HG03196 (cell line): Measurements from ENCODE around the gene G6PC2.

Experiments
- ATAC-seq: cut with Tn5 transposase; IDR thresholded peaks from one replicate; pipeline ENCODE4 v1.9.1; 2021; ENCODE audit not compliant: unreplicated experiment

G6PC2 gene

DNA sequence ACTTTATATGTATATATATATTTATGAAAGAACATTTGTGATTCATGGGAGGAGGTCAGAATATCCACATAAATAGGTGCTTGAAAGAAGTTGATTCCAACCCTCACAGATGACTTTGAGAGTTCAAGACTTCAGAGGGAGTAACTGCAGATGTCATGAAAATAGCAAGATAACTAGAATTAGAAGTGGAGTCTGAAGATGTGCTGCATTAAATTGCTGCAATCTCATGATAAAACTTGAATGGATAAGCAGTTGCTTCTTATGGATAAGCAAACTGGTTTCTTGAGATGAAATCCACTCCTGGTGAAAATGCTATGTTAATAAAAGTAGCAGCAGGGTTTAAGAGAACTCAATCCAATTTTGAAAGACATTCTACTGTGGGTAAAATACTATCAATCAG, 40.2 kb downstream of the G6PC2 start:
- no peak for ATAC-seq

DNA sequence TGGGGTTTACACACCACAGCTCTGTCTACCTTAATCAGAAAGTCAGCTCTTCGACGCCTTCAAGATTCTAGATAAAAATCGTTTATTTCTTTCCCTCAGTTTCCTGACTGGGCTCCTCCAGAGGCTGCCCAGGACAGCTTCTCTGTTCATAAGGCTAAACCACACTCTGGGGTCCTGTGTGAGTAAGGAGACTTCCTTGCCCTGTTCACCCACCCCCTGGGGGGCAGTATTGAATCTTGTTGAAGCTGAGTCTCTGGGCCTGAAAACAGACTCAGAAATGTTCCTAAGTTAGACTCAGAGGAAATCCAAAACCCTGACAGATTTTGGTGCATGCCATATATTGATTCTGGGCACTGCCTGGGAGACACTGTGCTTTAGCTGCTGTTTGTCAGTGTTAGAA, 43.0 kb downstream of the G6PC2 start:
- no peak for ATAC-seq

DNA sequence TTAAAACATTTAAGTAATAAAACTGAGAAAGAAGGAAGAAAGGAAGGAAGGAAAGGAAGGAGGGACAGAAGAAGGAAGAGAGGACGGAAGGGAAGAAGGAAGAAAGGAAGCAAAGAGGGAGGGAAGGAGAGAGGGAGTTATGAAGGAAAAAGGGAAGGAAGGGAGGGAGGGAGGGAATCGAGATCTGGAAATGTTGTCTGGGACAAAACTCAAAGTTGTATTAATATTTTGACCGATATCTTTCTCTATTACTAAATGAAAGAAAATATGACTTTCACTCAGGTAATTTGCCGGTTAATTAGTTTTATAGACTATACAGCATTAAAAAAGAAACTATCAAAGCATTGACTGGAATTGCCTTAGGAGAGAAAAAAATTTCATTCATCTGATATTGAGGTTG, 44.4 kb downstream of the G6PC2 start:
- ATAC-seq, result no peak

DNA sequence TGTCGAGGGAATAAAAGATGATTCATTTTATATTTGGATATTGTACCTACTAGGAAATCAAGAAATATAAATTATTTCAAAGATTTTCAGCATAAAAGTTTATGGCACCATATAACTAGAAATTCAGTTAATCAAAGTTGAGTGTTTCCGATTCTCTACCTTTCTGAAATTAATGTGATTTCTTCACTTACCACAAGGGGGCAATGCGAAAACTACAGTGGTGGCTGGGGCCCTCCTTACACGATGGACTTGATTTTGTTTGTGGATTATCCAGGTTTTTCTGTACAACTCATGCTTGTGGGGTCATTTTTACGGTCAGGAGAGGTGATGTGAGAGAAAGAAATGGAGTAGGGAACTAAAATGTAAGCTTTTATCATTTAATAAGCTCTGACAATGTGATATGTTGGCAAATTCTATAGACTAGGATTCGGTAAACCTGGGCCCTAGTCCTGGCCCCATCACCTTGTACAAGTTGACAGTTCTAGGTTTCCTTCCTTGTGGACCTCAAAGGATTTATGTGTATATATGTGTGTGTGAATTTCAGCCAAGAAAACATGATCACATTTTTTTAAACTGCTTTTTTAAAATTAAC, 47.6 kb downstream of the G6PC2 start:
- ATAC-seq, result no peak

DNA sequence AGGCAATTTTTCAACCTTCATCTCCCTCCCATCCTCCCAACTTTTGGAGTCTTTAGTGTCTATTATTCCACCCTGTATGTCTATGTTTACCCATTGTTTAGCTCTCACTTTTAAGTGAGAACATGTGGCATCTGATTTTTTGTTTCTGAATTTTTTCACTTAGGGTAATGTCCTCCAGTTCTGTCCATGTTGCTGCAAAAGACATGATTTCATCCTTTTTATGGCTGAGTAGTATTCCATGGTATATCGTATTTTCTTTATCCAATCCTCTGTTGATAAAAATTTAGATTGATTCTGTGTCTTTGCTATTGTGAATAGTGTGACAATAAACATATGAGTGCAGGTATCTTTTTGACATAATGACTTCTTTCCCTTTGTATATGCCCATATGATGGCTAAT, 48.2 kb downstream of the G6PC2 start:
- ATAC-seq, result no peak

DNA sequence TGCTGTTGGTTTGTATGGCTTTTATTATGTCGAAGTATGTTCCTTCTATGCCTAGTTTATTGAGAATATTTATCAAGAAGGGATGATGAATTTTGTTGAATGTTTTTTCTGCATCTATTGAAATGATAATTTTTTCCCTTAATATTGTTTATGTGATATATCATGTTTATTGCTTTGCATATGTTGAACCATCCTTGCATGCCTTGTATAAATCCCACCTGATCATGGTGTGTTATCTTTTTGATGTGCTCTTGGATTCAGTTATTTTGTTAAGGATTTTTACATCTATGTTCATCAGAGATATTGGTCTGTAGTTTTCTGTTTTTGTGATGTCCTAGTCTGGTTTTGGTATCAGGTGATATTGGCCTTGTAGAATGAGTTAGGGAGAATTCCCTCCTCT, 50.8 kb downstream of the G6PC2 start:
- ATAC-seq, result no peak

DNA sequence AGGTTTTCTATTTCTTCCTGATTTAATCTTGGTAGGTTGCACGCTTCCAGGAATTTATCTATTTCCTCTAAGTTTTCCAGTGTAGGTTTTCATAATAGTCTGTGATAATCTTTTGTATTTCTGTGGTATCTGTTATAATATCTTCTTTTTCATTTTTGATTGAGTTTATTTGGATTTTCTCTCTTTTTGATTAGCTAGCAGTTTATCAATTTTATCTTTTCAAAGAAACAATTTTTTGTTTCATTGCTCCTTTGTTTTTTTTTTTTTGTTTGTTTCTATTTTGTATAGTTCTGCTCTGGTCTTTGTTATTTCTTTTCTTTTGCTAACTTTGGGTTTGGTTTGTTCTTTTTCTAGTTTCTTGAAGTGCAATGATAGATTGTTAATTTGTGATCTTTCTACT, 51.3 kb downstream of the G6PC2 start:
- ATAC-seq, result no peak

DNA sequence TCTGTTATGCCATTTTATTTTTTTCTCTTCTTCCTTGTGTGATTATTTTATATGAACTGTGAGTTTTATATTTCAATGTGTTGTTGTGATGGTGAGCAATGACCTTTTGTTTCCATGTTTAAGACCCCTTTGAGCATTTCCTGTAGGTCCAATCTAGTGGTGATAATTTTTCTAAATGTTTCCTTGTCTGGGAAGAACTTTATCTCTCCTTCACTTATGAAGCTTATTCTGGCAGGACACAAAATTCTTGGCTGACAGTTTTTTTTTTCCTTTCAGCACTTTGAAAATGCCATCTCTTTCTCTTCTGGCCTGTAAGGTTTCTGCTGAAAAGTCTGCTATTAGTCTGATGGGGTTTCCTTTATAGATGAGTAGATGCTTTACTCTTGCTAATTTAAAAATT, 53.2 kb downstream of the G6PC2 start:
- no peak for ATAC-seq

DNA sequence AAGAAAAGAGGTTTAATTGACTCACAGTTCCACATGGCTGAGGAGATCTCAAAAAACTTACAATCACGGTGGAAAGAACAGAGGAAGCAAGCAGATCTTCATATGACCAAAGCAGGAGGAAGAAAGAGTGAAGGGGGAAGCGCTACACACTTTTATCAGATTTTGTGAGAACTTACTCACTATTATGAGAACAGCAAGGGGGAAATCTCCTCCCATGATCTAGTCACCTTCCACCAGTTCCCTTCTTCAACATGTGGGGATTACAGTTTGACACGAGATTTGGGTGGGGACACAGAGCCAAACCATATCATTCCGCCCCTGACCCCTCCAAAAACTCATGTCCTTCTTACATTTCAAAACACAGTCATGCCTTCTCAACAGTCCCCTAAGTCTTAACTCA, 54.2 kb downstream of the G6PC2 start:
- no peak for ATAC-seq

DNA sequence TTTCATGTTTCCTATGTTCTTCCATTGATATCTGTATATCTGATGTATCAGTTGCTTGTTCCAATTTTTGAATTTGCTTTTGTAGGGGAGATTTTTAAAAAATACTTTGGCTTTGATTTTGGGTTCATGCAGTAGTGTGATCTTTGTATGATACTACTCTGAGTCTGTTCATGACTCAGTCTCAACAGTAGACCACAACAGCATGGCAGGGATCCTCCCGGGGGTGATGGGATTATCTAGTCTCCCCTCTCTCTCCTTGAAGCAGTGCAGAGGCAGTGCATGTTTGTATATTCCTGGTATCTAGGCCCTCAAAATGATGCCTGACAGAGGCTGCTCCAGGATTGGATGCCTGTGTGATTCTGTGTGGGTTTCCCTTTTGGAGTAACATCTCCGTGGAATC, 55.3 kb downstream of the G6PC2 start:
- ATAC-seq, result no peak
